HT1080 (cell line): ENCODE measurements around the gene ETFB. TPM values are rescaled to one million over a fixed set of nuclear protein-coding genes. Genes with fewer than 3 reads are reported as not detected.
"Not testable (repeated sequence)": the region's sequence is repeated elsewhere in the genome, so short reads cannot be mapped to it uniquely, and the experiment has no call there.

ENCODE experiments used
- DNase-seq: peaks from one replicate; pipeline ENCODE4 v3.0.0-alpha.2; 2015; ENCODE audit warnings: low read depth
- polyA plus RNA-seq, 2 experiments: library from polyadenylated mRNA; depleted of rRNA; stranded (reverse); fragments of >200 nt; gene quantifications; 2 replicates each; pipeline ENCODE4 v1.2.3, GENCODE V29; 2015
- total RNA-seq: library from RNA; depleted of rRNA; stranded (reverse); fragments of >200 nt; shearing (Covaris generic); gene quantifications from 2 replicates; pipeline ENCODE4 v1.2.3, GENCODE V29; 2014; rRNA removed

ETFB gene
- 68.4 and 92.5 TPM in 2 replicates for total RNA-seq
- 73.8 and 93.5 TPM in 2 replicates for polyA plus RNA-seq (2015; cell fraction: cytosol; rRNA removed)
- 44.5 and 47.5 TPM in 2 replicates for polyA plus RNA-seq (2015; cell fraction: nucleus; rRNA removed)

GRCh38 chr19:51365965-51366388 is at the start of gene ETFB:
TSS of gene ETFB (minus strand) at chr19:51366388. CDS start at chr19:51366326, 62 bp downstream.
- DNase-seq, result no peak

GRCh38 chr19:51415187-51415586 is 49.0 kb upstream of the ETFB start:
- no peak for DNase-seq

- no peak for DNase-seq
These were observed 45.0 kb upstream of the ETFB start for GRCh38 chr19:51410950-51411748.

GRCh38 chr19:51407511-51408131 is 41.4 kb upstream of the ETFB start:
- DNase-seq, result peak; percentile 54

- no peak for DNase-seq
These were observed 35.9 kb upstream of the ETFB start for GRCh38 chr19:51402117-51402516.

GRCh38 chr19:51399936-51400335 is 33.7 kb upstream of the ETFB start:
- not testable (repeated sequence) for DNase-seq

GRCh38 chr19:51399231-51399630 is 33.0 kb upstream of the ETFB start:
- DNase-seq, result no peak

GRCh38 chr19:51398096-51398704 is 32.0 kb upstream of the ETFB start:
- peak; percentile 10 for DNase-seq

GRCh38 chr19:51397453-51397852 is 31.3 kb upstream of the ETFB start:
- not testable (repeated sequence) for DNase-seq

GRCh38 chr19:51396175-51396574 is 30.0 kb upstream of the ETFB start:
- DNase-seq, result no peak

- DNase-seq, result peak; percentile 99
These were observed 28.1 kb upstream of the ETFB start for GRCh38 chr19:51394050-51394836.

GRCh38 chr19:51392701-51393100 is 26.5 kb upstream of the ETFB start:
- DNase-seq, result no peak

- DNase-seq, result no peak
These were observed 25.0 kb upstream of the ETFB start for GRCh38 chr19:51391073-51391611.

GRCh38 chr19:51389143-51389542 is 23.0 kb upstream of the ETFB start:
- no peak for DNase-seq

- no peak for DNase-seq
These were observed 21.8 kb upstream of the ETFB start, which contains the start of gene LIM2 for GRCh38 chr19:51387924-51388389. TSS of gene LIM2 (minus strand) at chr19:51387974. CDS start at chr19:51387443, 531 bp downstream.

GRCh38 chr19:51386882-51387520 is 20.8 kb upstream of the ETFB start:
- no peak for DNase-seq

- DNase-seq, result no peak
These were observed 15.8 kb upstream of the ETFB start for GRCh38 chr19:51382004-51382403.

- no peak for DNase-seq
These were observed 14.2 kb upstream of the ETFB start for GRCh38 chr19:51380379-51380778.

GRCh38 chr19:51377422-51377821 is 11.2 kb upstream of the ETFB start:
- no peak for DNase-seq

- DNase-seq, result no peak
These were observed 9.5 kb upstream of the ETFB start for GRCh38 chr19:51375504-51376221.
